ENCODE results near the gene ABLIM2. TPM values are rescaled to one million over a fixed set of nuclear protein-coding genes. Genes with fewer than 3 reads are reported as not detected.

The ABLIM2 gene
- total and polyA plus RNA-seq, 7 experiments from 2014 or later: 0.22 to 5.8 (median 3.1) TPM

DNA sequence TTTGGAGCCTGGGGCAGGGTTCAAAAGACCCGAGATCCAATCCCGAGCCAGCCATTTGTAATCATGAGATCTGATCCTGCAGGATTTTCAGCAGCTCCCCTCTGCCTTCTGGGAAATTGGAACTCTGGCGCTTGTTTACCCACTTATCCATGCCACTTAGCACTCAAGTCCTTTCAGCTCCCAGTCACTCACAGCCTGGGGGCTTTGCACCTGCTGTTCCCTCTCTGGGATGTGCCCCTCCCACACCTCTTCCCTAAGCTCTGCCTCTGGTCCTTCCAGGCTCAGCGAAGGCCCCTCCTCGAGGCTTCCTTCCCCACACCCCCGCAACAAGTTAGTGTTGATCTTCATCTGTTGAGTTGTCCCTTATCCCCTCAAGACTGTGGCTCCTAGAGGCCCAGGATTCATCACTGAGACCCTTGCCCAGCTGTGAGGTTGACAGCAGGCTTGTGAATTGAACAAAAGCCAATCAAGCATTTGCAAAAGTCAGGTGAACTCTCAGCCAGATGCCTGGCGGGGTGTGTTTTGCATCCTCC is 119.8 kb downstream of the ABLIM2 start:
- POLR2A ChIA-PET: no interaction called here
- CTCF ChIA-PET: no interaction called here
- H3K4me3 Mint-ChIP-seq: no peak overlapping the region

DNA sequence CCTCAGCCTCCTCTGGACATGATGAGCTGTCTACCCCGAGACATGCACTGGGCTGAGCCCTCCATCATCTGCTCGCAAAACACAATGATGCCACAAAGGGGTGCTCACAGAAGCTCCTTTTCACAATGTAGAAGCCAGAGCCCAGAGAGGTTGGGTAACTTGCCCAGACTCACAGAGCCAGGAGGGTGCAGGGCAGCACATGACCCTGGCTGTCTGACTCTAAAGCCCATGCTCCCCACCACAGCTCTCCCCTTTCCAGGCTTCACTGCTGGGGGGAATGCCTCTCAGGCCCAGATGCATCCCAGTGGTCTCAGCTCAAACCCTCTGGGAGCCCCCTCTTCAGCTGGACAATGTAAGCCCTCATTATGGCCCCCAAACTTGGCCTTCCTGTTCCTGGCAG is 120.5 kb downstream of the ABLIM2 start:
- no peak for DNase-seq
- no peak overlapping the region for H3K4me3 Mint-ChIP-seq
- Histone ChIP-seq H3K27ac (ENCODE audit: low read depth, low read length) (no peak overlapping the region), H3K4me1 (ENCODE audit: control insufficient read depth in 2 of 2, insufficient read depth in 2 of 2, low read length in 2 of 2) (peaks cover 6 to 10% of the 10 kb centered on the region in 2 donors), H3K4me3 (ENCODE audit: low read length) (no peak overlapping the region), H3K9me3 (ENCODE audit: control insufficient read depth in 2 of 3, low read length in 3 of 3) (no peaks in the 10 kb centered on the region), H3K27me3 (ENCODE audit: control insufficient read depth in 2 of 2, insufficient read depth in 2 of 2, low read length in 2 of 2) (no peaks in the 10 kb centered on the region), H3K36me3 (ENCODE audit: control insufficient read depth in 2 of 3, insufficient read depth in 3 of 3, low read length in 3 of 3) (no peaks in the 10 kb centered on the region)
- POLR2A ChIA-PET: no interaction called here
- H3K36me3 Mint-ChIP-seq: peaks cover 0 to 7% (median 0%) of the 10 kb centered on the region in 5 donors
- no peak for ATAC-seq
- CTCF ChIA-PET: no interaction called here
- peaks cover 0 to 2% (median 0%) of the 10 kb centered on the region in 11 donors for H3K9me3 Mint-ChIP-seq
- intact Hi-C loops (cut with micrococcal nuclease): no loop called here
- H3K27ac Mint-ChIP-seq: no peak overlapping the region
- H3K27me3 Mint-ChIP-seq: peaks cover 0 to 16% (median 12%) of the 10 kb centered on the region in 5 donors
- peaks cover 7 to 11% (median 10%) of the 10 kb centered on the region in 7 donors for H3K4me1 Mint-ChIP-seq

More for the DNA sequence above, 119.8 kb downstream of the ABLIM2 start:
- Histone ChIP-seq H3K4me3 (ENCODE audit: low read length) (no peak overlapping the region), H3K9me3 (ENCODE audit: control insufficient read depth in 2 of 3, low read length in 3 of 3) (no peaks in the 10 kb centered on the region), H3K4me1 (ENCODE audit: control insufficient read depth in 2 of 2, insufficient read depth in 2 of 2, low read length in 2 of 2) (peaks cover 6 to 10% of the 10 kb centered on the region in 2 donors), H3K27me3 (ENCODE audit: control insufficient read depth in 2 of 2, insufficient read depth in 2 of 2, low read length in 2 of 2) (no peaks in the 10 kb centered on the region), H3K36me3 (ENCODE audit: control insufficient read depth in 2 of 3, insufficient read depth in 3 of 3, low read length in 3 of 3) (no peaks in the 10 kb centered on the region), H3K27ac (ENCODE audit: low read depth, low read length) (no peak overlapping the region)
- ATAC-seq (no peak), DNase-seq (no peak)
- Mint-ChIP-seq H3K27ac (no peak overlapping the region), H3K4me1 (peaks cover 7 to 11% (median 10%) of the 10 kb centered on the region in 7 donors), H3K27me3 (peaks cover 0 to 16% (median 12%) of the 10 kb centered on the region in 5 donors), H3K9me3 (peaks cover 0 to 2% (median 0%) of the 10 kb centered on the region in 11 donors), H3K36me3 (peaks cover 0 to 11% (median 0%) of the 10 kb centered on the region in 5 donors)
- intact Hi-C loops (cut with micrococcal nuclease): no loop called here

DNA sequence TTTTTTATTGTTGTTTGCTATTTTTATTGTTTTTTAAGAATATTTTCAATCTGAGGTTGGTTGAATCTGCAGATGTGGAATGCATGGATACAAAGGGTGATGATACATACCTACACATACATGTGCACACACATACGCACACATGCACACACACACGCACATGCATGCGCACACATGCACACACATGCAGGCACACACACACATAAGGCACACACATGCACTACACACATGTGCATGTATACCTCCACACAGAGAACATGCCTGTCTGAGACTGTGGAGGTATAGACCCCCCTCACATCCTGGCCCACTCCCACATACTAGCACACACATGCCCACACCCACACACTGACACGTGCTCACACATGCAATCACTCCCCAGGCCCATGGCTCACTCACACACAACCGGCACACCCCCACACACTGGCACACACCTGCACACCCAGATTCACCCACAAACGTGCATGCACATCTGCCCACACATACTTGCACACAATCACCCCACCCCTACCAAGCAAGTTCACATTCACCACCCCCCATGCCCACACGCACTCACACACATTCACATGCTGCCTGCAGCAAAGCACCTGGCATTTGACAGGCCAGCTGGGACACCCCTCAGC is 121.4 kb downstream of the ABLIM2 start:
- Mint-ChIP-seq H3K4me1 (peaks cover 7 to 11% (median 10%) of the 10 kb centered on the region in 7 donors), H3K4me3 (no peak overlapping the region), H3K36me3 (peaks cover 0 to 2% (median 0%) of the 10 kb centered on the region in 5 donors), H3K9me3 (peaks cover 0 to 2% (median 0%) of the 10 kb centered on the region in 11 donors), H3K27ac (no peak overlapping the region), H3K27me3 (peaks cover 0 to 16% (median 12%) of the 10 kb centered on the region in 5 donors)
- ChIA-PET CTCF (no interaction called here), POLR2A (no interaction called here)
- DNase-seq: no peak
- Histone ChIP-seq H3K36me3 (ENCODE audit: control insufficient read depth in 2 of 3, insufficient read depth in 3 of 3, low read length in 3 of 3) (no peaks in the 10 kb centered on the region), H3K9me3 (ENCODE audit: control insufficient read depth in 2 of 3, low read length in 3 of 3) (no peaks in the 10 kb centered on the region), H3K27ac (ENCODE audit: low read depth, low read length) (no peak overlapping the region), H3K4me1 (ENCODE audit: control insufficient read depth in 2 of 2, insufficient read depth in 2 of 2, low read length in 2 of 2) (peaks cover 6 to 10% of the 10 kb centered on the region in 2 donors), H3K4me3 (ENCODE audit: low read length) (no peak overlapping the region), H3K27me3 (ENCODE audit: control insufficient read depth in 2 of 2, insufficient read depth in 2 of 2, low read length in 2 of 2) (no peaks in the 10 kb centered on the region)
- intact Hi-C loops (cut with micrococcal nuclease): no loop called here
- peak; percentile 15 for ATAC-seq

DNA sequence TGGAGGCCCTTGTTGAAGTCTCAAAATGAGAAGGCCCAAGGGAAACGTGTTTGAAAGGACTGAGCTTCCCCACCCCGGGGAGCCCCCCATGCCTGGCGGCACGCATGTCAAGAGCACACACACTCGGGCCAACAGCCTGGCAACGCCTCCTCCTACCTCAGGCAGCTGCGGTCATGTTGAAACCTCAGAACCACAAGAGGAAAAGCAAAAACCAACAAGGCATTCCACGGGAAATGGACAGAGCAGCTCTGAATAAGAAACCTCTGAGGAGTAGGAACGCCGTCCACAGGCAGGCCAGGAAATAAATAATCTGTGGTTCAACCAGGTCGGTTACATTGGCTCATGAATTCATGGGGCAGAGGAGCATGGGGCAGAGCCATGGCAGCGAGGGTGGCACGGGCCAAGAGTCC is 123.2 kb downstream of the ABLIM2 start:
- Mint-ChIP-seq H3K4me3 (peak overlapping the region in 7 of 10 donors; percentile 1 to 56 (median 30)), H3K9me3 (peaks cover 0 to 2% (median 0%) of the 10 kb centered on the region in 11 donors), H3K27ac (peak overlapping the region in 1 of 9 donors; percentile 29), H3K4me1 (peaks cover 7 to 11% (median 10%) of the 10 kb centered on the region in 7 donors), H3K27me3 (peaks cover 0 to 16% (median 12%) of the 10 kb centered on the region in 5 donors), H3K36me3 (no peaks in the 10 kb centered on the region)
- no peak for DNase-seq
- CTCF ChIA-PET: no interaction called here
- no peak overlapping the region for H3K4me3 ChIP-seq (ENCODE audit: low read length)
- H3K9me3 ChIP-seq (ENCODE audit: control insufficient read depth in 2 of 3, low read length in 3 of 3): no peaks in the 10 kb centered on the region
- POLR2A ChIA-PET: no interaction called here
- peak; percentile 14 for ATAC-seq
- no peaks in the 10 kb centered on the region for H3K27me3 ChIP-seq (ENCODE audit: control insufficient read depth in 2 of 2, insufficient read depth in 2 of 2, low read length in 2 of 2)
- intact Hi-C loops (cut with micrococcal nuclease): no loop called here
- H3K36me3 ChIP-seq (ENCODE audit: control insufficient read depth in 2 of 3, insufficient read depth in 3 of 3, low read length in 3 of 3): no peaks in the 10 kb centered on the region
- H3K4me1 ChIP-seq (ENCODE audit: control insufficient read depth in 2 of 2, insufficient read depth in 2 of 2, low read length in 2 of 2): peaks cover 6 to 10% of the 10 kb centered on the region in 2 donors
- no peak overlapping the region for H3K27ac ChIP-seq (ENCODE audit: low read depth, low read length)

DNA sequence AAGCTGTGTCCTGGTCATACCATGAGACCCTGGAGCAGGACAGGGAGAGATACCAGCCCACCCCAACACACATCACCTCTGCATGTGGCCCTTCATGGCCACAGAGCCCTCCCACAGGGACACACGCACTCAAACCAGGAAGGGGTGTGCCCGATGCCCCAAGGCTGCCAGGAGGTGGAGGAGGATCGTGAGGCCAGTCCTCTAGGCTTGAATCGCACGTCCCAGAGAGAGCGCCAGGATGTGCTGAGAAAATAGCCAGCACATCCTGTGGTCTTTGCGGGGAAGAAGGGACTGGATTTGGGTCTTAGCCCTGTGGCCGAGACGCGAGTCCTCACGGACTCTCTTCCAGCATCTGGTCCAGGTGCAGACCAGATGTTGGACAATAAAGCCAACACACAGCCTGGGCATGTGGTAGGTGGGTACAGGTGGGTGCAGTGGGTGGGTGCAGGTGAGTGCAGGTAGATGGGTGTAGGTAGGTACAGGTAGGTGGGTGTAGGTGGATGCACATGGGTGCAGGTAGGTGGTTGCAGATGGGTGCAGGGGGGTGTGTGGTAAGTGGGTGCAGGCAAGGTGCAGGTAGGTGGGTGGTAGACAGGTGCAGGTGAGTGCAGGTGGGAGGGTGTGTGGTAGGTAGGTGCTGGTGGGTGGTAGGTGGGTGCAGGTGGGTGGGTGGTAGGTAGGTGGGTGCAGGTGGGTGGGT is 124.6 kb downstream of the ABLIM2 start:
- Histone ChIP-seq H3K27ac (ENCODE audit: low read depth, low read length) (no peak overlapping the region), H3K4me3 (ENCODE audit: low read length) (no peak overlapping the region), H3K9me3 (ENCODE audit: control insufficient read depth in 2 of 3, low read length in 3 of 3) (no peaks in the 10 kb centered on the region), H3K36me3 (ENCODE audit: control insufficient read depth in 2 of 3, insufficient read depth in 3 of 3, low read length in 3 of 3) (no peaks in the 10 kb centered on the region), H3K27me3 (ENCODE audit: control insufficient read depth in 2 of 2, insufficient read depth in 2 of 2, low read length in 2 of 2) (no peaks in the 10 kb centered on the region), H3K4me1 (ENCODE audit: control insufficient read depth in 2 of 2, insufficient read depth in 2 of 2, low read length in 2 of 2) (peaks cover 6 to 10% of the 10 kb centered on the region in 2 donors)
- Mint-ChIP-seq H3K9me3 (peaks cover 0 to 2% (median 0%) of the 10 kb centered on the region in 11 donors), H3K27ac (no peak overlapping the region), H3K36me3 (no peaks in the 10 kb centered on the region), H3K4me3 (no peak overlapping the region), H3K27me3 (peaks cover 0 to 11% (median 5%) of the 10 kb centered on the region in 5 donors), H3K4me1 (peaks cover 7 to 11% (median 10%) of the 10 kb centered on the region in 7 donors)
- ATAC-seq: no peak
- DNase-seq: no peak
- intact Hi-C loops (cut with micrococcal nuclease): no loop called here
- POLR2A ChIA-PET: no interaction called here
- CTCF ChIA-PET: no interaction called here

DNA sequence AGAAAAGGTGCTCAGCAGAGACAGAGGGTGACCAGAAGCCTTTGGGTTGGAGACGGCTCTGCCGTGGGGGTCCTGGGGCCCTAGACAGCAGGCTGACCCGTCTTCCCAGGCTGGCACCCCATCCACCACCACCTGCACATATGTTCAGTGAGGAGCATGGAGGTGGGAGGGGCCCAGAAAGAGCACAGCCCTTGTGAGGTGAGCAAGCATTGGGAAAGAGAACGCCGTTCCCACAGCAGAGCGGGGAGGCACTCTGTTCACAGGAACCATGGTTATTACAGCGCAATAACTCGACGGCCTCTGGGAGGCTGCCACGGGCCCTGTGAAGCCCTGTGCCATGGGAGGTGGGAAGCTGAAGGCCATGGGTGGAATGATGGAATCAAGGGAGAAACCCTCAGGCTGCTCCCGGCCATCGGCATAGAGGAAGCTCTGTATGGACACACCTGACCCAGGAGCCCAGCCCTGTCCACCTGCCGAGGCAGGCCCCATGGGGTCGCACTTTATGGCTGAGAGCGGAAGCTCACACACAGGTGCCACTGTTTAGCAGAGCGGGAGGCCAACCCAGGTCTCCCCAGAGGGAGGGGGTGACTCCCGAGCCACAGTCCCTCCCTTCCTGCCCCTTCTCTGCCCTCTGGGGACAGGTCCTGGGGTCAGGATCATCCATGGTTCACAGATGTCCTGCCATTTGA is 125.4 kb downstream of the ABLIM2 start:
- no peak for ATAC-seq
- H3K27me3 Mint-ChIP-seq: peaks cover 0 to 9% (median 3%) of the 10 kb centered on the region in 5 donors
- ChIA-PET POLR2A (no interaction called here), CTCF (no interaction called here)
- DNase-seq: no peak
- Histone ChIP-seq H3K36me3 (ENCODE audit: control insufficient read depth in 2 of 3, insufficient read depth in 3 of 3, low read length in 3 of 3) (no peaks in the 10 kb centered on the region), H3K4me1 (ENCODE audit: control insufficient read depth in 2 of 2, insufficient read depth in 2 of 2, low read length in 2 of 2) (peaks cover 6 to 10% of the 10 kb centered on the region in 2 donors), H3K27me3 (ENCODE audit: control insufficient read depth in 2 of 2, insufficient read depth in 2 of 2, low read length in 2 of 2) (no peaks in the 10 kb centered on the region), H3K9me3 (ENCODE audit: control insufficient read depth in 2 of 3, low read length in 3 of 3) (no peaks in the 10 kb centered on the region), H3K4me3 (ENCODE audit: low read length) (no peak overlapping the region), H3K27ac (ENCODE audit: low read depth, low read length) (no peak overlapping the region)
- H3K27ac Mint-ChIP-seq: no peak overlapping the region
- H3K4me3 Mint-ChIP-seq: no peak overlapping the region
- H3K9me3 Mint-ChIP-seq: peaks cover 0 to 2% (median 0%) of the 10 kb centered on the region in 11 donors
- no peaks in the 10 kb centered on the region for H3K36me3 Mint-ChIP-seq
- H3K4me1 Mint-ChIP-seq: peaks cover 7 to 11% (median 10%) of the 10 kb centered on the region in 7 donors
- intact Hi-C loops (cut with micrococcal nuclease): no loop called here
